Activated T-helper 1 cell treated with Interleukin-2 at 50 U/mL for 16 hours (primary cell): ENCODE data around the gene HAPLN2.

Source experiments
- DNase-seq: peaks from one replicate; pipeline ENCODE4 v3.0.0-alpha.2; 2020; ENCODE audit warnings: low read depth

HAPLN2 gene

GRCh38 chr1:156663178-156663577, 44.0 kb downstream of the HAPLN2 start:
- DNase-seq, result no peak

- DNase-seq, result no peak
Measured at GRCh38 chr1:156664046-156664766, 45.0 kb downstream of the HAPLN2 start.

GRCh38 chr1:156664767-156665411, 45.7 kb downstream of the HAPLN2 start:
- no peak for DNase-seq

- DNase-seq, result no peak
Measured at GRCh38 chr1:156665539-156665938, 46.3 kb downstream of the HAPLN2 start.

- no peak for DNase-seq
Measured at GRCh38 chr1:156666862-156667609, 47.8 kb downstream of the HAPLN2 start.

GRCh38 chr1:156667610-156667967, 48.4 kb downstream of the HAPLN2 start:
- no peak for DNase-seq

GRCh38 chr1:156667968-156668709, 48.9 kb downstream of the HAPLN2 start:
- DNase-seq, result no peak

- DNase-seq, result no peak
Measured at GRCh38 chr1:156668801-156669637, 49.8 kb downstream of the HAPLN2 start.

GRCh38 chr1:156669794-156670193, 50.6 kb downstream of the HAPLN2 start:
- DNase-seq, result no peak

- DNase-seq, result no peak
Measured at GRCh38 chr1:156670359-156670758, 51.1 kb downstream of the HAPLN2 start.

- no peak for DNase-seq
Measured at GRCh38 chr1:156670791-156671190, 51.6 kb downstream of the HAPLN2 start.

GRCh38 chr1:156671804-156672203, 52.6 kb downstream of the HAPLN2 start:
- no peak for DNase-seq

- no peak for DNase-seq
Measured at GRCh38 chr1:156673387-156674121, 54.3 kb downstream of the HAPLN2 start.
